HCT116 (cell line): ENCODE measurements around the gene NAA35. TPM values are rescaled to one million over a fixed set of nuclear protein-coding genes. Genes with fewer than 3 reads are reported as not detected.

Experiments
- ATAC-seq: fragments of 200-7000 bp; cut with Tn5 transposase; 2 replicates; pipeline ENCODE4 v1.9.1; 2020; ENCODE audit warnings: mild to moderate bottlenecking, moderate library complexity
- BruUV-seq: library from RNA; stranded (reverse); fragments of 400-500 nt; replicated peaks from 2 replicates; lab custom pipeline; 2021; lab: Mats Ljungman, UMichigan
- CTCF ChIA-PET: fragments of 300-600 bp; sonication (Branson Sonifier 250); formaldehyde crosslinking; loops from one replicate; lab custom pipeline; 2021; ENCODE audit warnings: antibody characterized with exemption; lab: Charles Lee
- POLR2A ChIA-PET: fragments of 300-600, 350-600 bp; sonication (Branson Sonifier 250); formaldehyde crosslinking; loops from one replicate; lab custom pipeline; 2021; ENCODE audit warnings: antibody characterized with exemption; lab: Charles Lee
- RAD21 ChIA-PET, 2 experiments: fragments of 300-600 bp; sonication (Branson Sonifier 250); formaldehyde crosslinking; loops; one replicate each; lab custom pipeline; 2023; ENCODE audit warnings: low total read pairs in 2 of 2; ENCODE audit not compliant: uncharacterized antibody in 2 of 2, unreplicated experiment in 2 of 2, low non-redundant PET in 1 of 2; lab: Charles Lee
- DNase-seq: peaks from one replicate; pipeline ENCODE4 v3.0.0-alpha.2; 2010; ENCODE audit warnings: low read depth, low spot score
- H2AFZ ChIP-seq: fragments of 200-600 bp; shearing (Covaris generic), sonication (generic); 2 replicates; pipeline ENCODE4 v1.6.1; 2017; ENCODE audit warnings: low read depth, mixed run types, mixed read lengths, antibody characterized with exemption, low read length; ENCODE audit not compliant: poor library complexity, severe bottlenecking
- H3K27ac ChIP-seq: 2 replicates; pipeline ENCODE4 v1.5.1; 2012; ENCODE audit warnings: low read depth, low read length
- H3K27me3 ChIP-seq: fragments of 200-600 bp; sonication (generic); 2 replicates; pipeline ENCODE4 v1.6.1; 2016; ENCODE audit warnings: mixed run types, low read length, mixed read lengths; ENCODE audit not compliant: insufficient read depth
- H3K36me3 ChIP-seq, 2 experiments: fragments of 200-500 bp in 1 of 2; fragments of 200-600 bp in 1 of 2; sonication (Bioruptor generic) in 1 of 2; sonication (generic) in 1 of 2; 2 replicates each; pipeline versions ENCODE4 v1.5.1 to v1.6.1; 2014 to 2016; ENCODE audit warnings: low read length in 2 of 2, inconsistent platforms in 1 of 2, mixed read lengths in 1 of 2, mixed run types in 1 of 2; ENCODE audit not compliant: insufficient read depth in 2 of 2, control insufficient read depth in 1 of 2
- H3K4me1 ChIP-seq, 2 experiments: fragments of 200-600 bp in 1 of 2; sonication (generic) in 1 of 2; 2 replicates each; pipeline versions ENCODE4 v1.5.1 to v1.6.1; 2012 to 2017; ENCODE audit warnings: low read length in 2 of 2, inconsistent platforms in 1 of 2, mild to moderate bottlenecking in 1 of 2, mixed read lengths in 1 of 2, mixed run types in 1 of 2, moderate library complexity in 1 of 2; ENCODE audit not compliant: insufficient read depth in 2 of 2, control insufficient read depth in 1 of 2
- H3K4me2 ChIP-seq: fragments of 200-600 bp; sonication (generic); 2 replicates; pipeline ENCODE4 v1.6.1; 2017; ENCODE audit warnings: mixed run types, low read length, mixed read lengths
- H3K4me3 ChIP-seq, 2 experiments: fragments of 200-600 bp in 1 of 2; sonication (generic) in 1 of 2; replicated peaks in 1 of 2; 2 replicates each; pipeline ENCODE4 v1.5.1; 2011 to 2016; ENCODE audit warnings: low read length in 2 of 2, control low read depth in 1 of 2, low read depth in 1 of 2, mild to moderate bottlenecking in 1 of 2, mixed read lengths in 1 of 2, mixed run types in 1 of 2
- H3K79me2 ChIP-seq: fragments of 200-600 bp; sonication (generic); 2 replicates; pipeline ENCODE4 v1.6.1; 2017; ENCODE audit warnings: mild to moderate bottlenecking, mixed run types, low read length, moderate library complexity, mixed read lengths; ENCODE audit not compliant: insufficient read depth
- H3K9ac ChIP-seq: fragments of 200-600 bp; sonication (generic); 2 replicates; pipeline ENCODE4 v1.6.1; 2016; ENCODE audit warnings: low read length, mixed read lengths
- H3K9me2 ChIP-seq: fragments of 200-600 bp; sonication (generic), shearing (Covaris generic); 2 replicates; pipeline ENCODE4 v1.6.1; 2017; ENCODE audit warnings: mixed run types, mild to moderate bottlenecking, moderate library complexity; ENCODE audit not compliant: insufficient read depth
- H3K9me3 ChIP-seq, 2 experiments: fragments of 200-500 bp in 1 of 2; fragments of 200-600 bp in 1 of 2; sonication (Bioruptor generic) in 1 of 2; sonication (generic) in 1 of 2; 2 replicates each; pipeline ENCODE4 v1.6.1; 2014 to 2017; ENCODE audit warnings: low read length in 2 of 2, mixed read lengths in 2 of 2, inconsistent platforms in 1 of 2, low read depth in 1 of 2, mild to moderate bottlenecking in 1 of 2, mixed run types in 1 of 2, moderate library complexity in 1 of 2; ENCODE audit not compliant: control insufficient read depth in 1 of 2, insufficient read depth in 1 of 2
- H4K20me1 ChIP-seq: fragments of 200-600 bp; sonication (generic), shearing (Covaris generic); 2 replicates; pipeline ENCODE4 v1.6.1; 2017; ENCODE audit warnings: mixed run types, mild to moderate bottlenecking, moderate library complexity; ENCODE audit not compliant: insufficient read depth
- EZH2phosphoT487 ChIP-seq: fragments of 200-600 bp; IDR thresholded peaks from 2 replicates; pipeline ENCODE4 v1.6.1; 2018; ENCODE audit warnings: antibody characterized with exemption, borderline replicate concordance
- FOSL1 ChIP-seq: IDR thresholded peaks from 2 replicates; pipeline ENCODE4 v1.6.1; 2012; ENCODE audit warnings: low read depth
- RAD21 ChIP-seq: IDR thresholded peaks from 2 replicates; pipeline ENCODE4 v1.6.1; 2012; ENCODE audit warnings: low read depth, mild to moderate bottlenecking
- SIN3A ChIP-seq: IDR thresholded peaks from 2 replicates; pipeline ENCODE4 v1.6.1; 2012; ENCODE audit warnings: low read depth
- SP1 ChIP-seq: IDR thresholded peaks from 2 replicates; pipeline ENCODE4 v1.6.1; 2012; ENCODE audit warnings: low read depth
- intact Hi-C: fragments of 100-400 bp; cut with micrococcal nuclease; formaldehyde crosslinking; loops from 2 replicates; pipeline ENCODE4 v1.10.0; 2022
- total RNA-seq: library from RNA; stranded (reverse); gene quantifications from one replicate; pipeline ENCODE4 v1.2.1, GENCODE V29; 2021; ENCODE audit not compliant: unreplicated experiment
- TF ChIP-seq, protein P1 (sequence below): IDR thresholded peaks from 2 replicates; pipeline ENCODE4 v1.6.1; 2012

Gene NAA35
- total RNA-seq, 1 experiment from 2014 or later = 37.0 TPM

DNA sequence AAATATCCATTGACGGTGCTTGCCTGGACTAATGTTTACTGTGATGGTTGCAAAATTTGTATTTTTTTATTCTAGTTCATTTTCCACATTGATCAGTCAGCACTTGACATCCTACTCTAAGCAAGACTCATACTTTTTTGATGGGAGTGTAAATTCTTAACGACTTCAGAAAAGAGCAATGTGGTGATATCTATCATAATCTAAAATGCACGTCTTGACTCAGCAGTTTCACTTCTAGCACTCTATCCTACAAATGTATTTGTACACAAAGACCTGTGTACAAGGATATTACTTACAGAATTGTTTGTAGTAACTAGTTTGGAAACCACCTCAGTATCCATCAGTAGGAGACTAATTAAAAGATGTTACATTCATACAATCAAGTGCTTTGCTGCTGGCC lies 24.0 kb downstream of the NAA35 start:
- no peak for ATAC-seq
- RAD21 ChIA-PET = no interaction called here
- Histone ChIP-seq H2AFZ (no peak overlapping the region), H3K4me1 (no peaks in the 10 kb centered on the region), H3K36me3 (peaks cover 5 to 12% of the 10 kb centered on the region in 2 experiments; a peak in 3 of 4 replicates), H4K20me1 (no peaks in the 10 kb centered on the region), H3K27ac (no peak overlapping the region), H3K4me2 (no peak overlapping the region), H3K4me3 (no peak overlapping the region), H3K9me2 (no peaks in the 10 kb centered on the region), H3K27me3 (no peaks in the 10 kb centered on the region), H3K9me3 (no peaks in the 10 kb centered on the region), H3K79me2 (peaks cover 17% of the 10 kb centered on the region)
- POLR2A ChIA-PET = no interaction called here
- intact Hi-C loops = loop anchor here (5.0 kb wide), 1 partner anchor 52 kb away; no protein-coding TSS in a partner anchor
- no TSS peak for BruUV-seq
- no peak for DNase-seq
- CTCF ChIA-PET = no interaction called here
- TF ChIP-seq EZH2phosphoT487 = no peak
- no peak for TF ChIP-seq FOSL1
- TF ChIP-seq RAD21 = no peak
- TF ChIP-seq, protein P1, sequence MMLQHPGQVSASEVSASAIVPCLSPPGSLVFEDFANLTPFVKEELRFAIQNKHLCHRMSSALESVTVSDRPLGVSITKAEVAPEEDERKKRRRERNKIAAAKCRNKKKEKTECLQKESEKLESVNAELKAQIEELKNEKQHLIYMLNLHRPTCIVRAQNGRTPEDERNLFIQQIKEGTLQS = no peak
- TF ChIP-seq SIN3A = no peak
- TF ChIP-seq, all 23 proteins: peak for 0
- no peak overlapping the region for H3K9ac ChIP-seq

DNA sequence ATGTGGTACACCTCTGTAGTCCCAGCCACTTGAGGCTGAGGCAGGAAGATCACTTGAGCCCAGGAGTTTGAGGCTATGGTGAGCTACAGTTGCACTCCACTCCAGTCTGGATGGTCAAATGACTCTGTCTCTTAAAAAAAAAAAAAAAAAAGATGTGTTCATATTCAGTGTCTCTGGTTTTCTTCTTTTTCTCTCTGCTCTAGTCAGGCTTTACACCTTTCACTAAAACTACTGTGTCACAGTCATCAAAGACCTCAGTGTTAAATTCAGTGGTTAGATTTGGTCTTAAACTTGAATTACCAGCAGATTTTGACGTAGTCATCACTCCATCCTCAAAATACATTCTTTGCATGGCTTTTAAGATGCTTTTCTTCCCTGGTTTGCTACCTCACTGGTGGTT lies 28.8 kb downstream of the NAA35 start:
- H3K27ac ChIP-seq = no peak overlapping the region
- H3K79me2 ChIP-seq = no peaks in the 10 kb centered on the region; the same call in 1 of the 2 replicates
- H3K4me1 ChIP-seq = no peaks in the 10 kb centered on the region
- H3K9me2 ChIP-seq = no peaks in the 10 kb centered on the region
- ChIA-PET RAD21 (no interaction called here), CTCF (no interaction called here), POLR2A (no interaction called here)
- H3K4me2 ChIP-seq = no peak overlapping the region
- TF ChIP-seq SP1 = no peak
- intact Hi-C loops = loop anchor here (5.0 kb wide), 1 partner anchor 48 kb away; no protein-coding TSS in a partner anchor
- ATAC-seq (no peak), DNase-seq (no peak)
- no TSS peak for BruUV-seq
- no peak overlapping the region for H3K4me3 ChIP-seq
- H3K9me3 ChIP-seq = no peaks in the 10 kb centered on the region
- H3K27me3 ChIP-seq = no peaks in the 10 kb centered on the region
- H4K20me1 ChIP-seq = no peaks in the 10 kb centered on the region
- H3K36me3 ChIP-seq = peaks cover 5 to 34% of the 10 kb centered on the region in 2 experiments; a peak in 3 of 4 replicates
- no peak overlapping the region for H2AFZ ChIP-seq
- no peak overlapping the region for H3K9ac ChIP-seq
